ENCODE measurements around the gene ITPR1.

ITPR1 gene

GRCh38 chr3:4525560-4526223, 32.5 kb downstream of the ITPR1 start:
- no peak overlapping the region for H3K4me3 ChIP-seq
- H3K9me3 ChIP-seq, result no peaks in the 10 kb centered on the region
- no peaks in the 10 kb centered on the region; the same call in none of the 2 replicates for H3K4me1 ChIP-seq
- H3K27me3 ChIP-seq (ENCODE audit: low read depth), result no peaks in the 10 kb centered on the region
- H3K36me3 ChIP-seq (replicated peaks), result no peaks in the 10 kb centered on the region
- in situ Hi-C loops (cut with MboI; ENCODE audit: low sequenced_read_pairs), result no loop called here
- no peak for DNase-seq (ENCODE audit: low spot score in 2 of 2)

DNA sequence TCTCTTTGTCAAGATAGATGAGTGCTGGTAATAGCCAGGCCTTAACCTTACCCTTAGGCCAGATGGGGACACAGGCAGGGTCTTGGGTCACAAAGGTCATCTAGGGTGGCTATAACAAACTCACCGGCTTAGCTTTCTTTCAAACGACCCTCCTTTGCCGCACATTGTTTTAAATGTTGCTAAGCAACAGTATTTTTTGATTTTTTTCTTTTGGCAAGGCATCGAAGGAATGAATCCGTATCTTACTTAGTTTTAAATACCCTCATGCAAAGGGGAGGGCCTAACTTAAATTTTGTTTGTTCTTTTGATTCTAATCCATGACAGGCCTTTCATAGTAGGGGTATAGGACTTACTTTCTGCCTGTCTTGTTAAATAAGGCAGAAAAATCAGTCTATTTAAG, 35.2 kb downstream of the ITPR1 start:
- no peaks in the 10 kb centered on the region for H3K27me3 ChIP-seq (ENCODE audit: low read depth)
- no peaks in the 10 kb centered on the region for H3K9me3 ChIP-seq
- H3K4me1 ChIP-seq, result no peaks in the 10 kb centered on the region; the same call in none of the 2 replicates
- in situ Hi-C loops (cut with MboI; ENCODE audit: low sequenced_read_pairs), result no loop called here
- H3K4me3 ChIP-seq, result no peak overlapping the region
- no peaks in the 10 kb centered on the region for H3K36me3 ChIP-seq (replicated peaks)
- no peak for DNase-seq (ENCODE audit: low spot score in 2 of 2)

- in situ Hi-C loops (cut with MboI; ENCODE audit: low sequenced_read_pairs), result no loop called here
- no peak overlapping the region for H3K4me3 ChIP-seq
- H3K36me3 ChIP-seq (replicated peaks), result no peaks in the 10 kb centered on the region
- DNase-seq (ENCODE audit: low spot score in 2 of 2), result no peak
- H3K4me1 ChIP-seq, result no peaks in the 10 kb centered on the region; the same call in none of the 2 replicates
- no peaks in the 10 kb centered on the region for H3K27me3 ChIP-seq (ENCODE audit: low read depth)
- no peaks in the 10 kb centered on the region for H3K9me3 ChIP-seq
Observed at GRCh38 chr3:4528819-4529600, 35.9 kb downstream of the ITPR1 start.

- Histone ChIP-seq H3K9me3 (no peaks in the 10 kb centered on the region), H3K36me3 (replicated peaks) (no peaks in the 10 kb centered on the region), H3K4me3 (no peak overlapping the region), H3K27me3 (ENCODE audit: low read depth) (no peaks in the 10 kb centered on the region), H3K4me1 (no peaks in the 10 kb centered on the region; the same call in none of the 2 replicates)
- no peak for DNase-seq (ENCODE audit: low spot score in 2 of 2)
- in situ Hi-C loops (cut with MboI; ENCODE audit: low sequenced_read_pairs), result no loop called here
Observed at GRCh38 chr3:4529876-4530588, 36.9 kb downstream of the ITPR1 start.

DNA sequence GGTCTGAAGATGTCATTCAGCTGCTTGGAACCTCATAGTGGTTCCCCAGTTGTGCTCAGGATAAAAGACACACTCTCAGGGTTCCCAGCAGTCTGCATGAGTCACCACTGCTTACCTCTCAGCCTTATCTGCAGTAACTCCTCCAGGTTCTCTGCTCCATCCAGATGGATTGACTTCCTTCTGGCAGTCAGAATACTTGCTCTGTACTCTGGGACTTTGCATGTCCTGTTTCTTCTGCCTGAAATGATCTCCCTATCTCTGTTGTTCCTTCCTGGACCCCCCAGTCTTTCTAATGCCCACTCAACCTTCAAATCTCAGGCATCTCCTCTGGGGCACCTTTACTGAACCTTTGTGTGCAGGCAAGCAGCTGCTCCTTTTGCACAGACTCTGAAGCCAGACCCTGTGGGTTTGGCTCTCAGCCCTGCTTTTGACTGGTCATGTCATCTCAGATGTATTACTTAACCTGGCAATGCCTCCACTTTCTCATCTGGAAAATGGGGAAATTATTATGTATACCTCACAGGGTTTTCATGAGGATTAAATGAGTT, 38.4 kb downstream of the ITPR1 start:
- in situ Hi-C loops (cut with MboI; ENCODE audit: low sequenced_read_pairs), result no loop called here
- H3K27me3 ChIP-seq (ENCODE audit: low read depth), result no peaks in the 10 kb centered on the region
- H3K9me3 ChIP-seq, result no peaks in the 10 kb centered on the region
- no peaks in the 10 kb centered on the region for H3K36me3 ChIP-seq (replicated peaks)
- no peak overlapping the region for H3K4me3 ChIP-seq
- H3K4me1 ChIP-seq, result no peaks in the 10 kb centered on the region; the same call in none of the 2 replicates
- no peak for DNase-seq (ENCODE audit: low spot score in 2 of 2)

GRCh38 chr3:4532535-4533112, 39.5 kb downstream of the ITPR1 start:
- Histone ChIP-seq H3K9me3 (no peaks in the 10 kb centered on the region), H3K27me3 (ENCODE audit: low read depth) (no peaks in the 10 kb centered on the region), H3K4me3 (no peak overlapping the region), H3K4me1 (no peaks in the 10 kb centered on the region; the same call in none of the 2 replicates), H3K36me3 (replicated peaks) (no peaks in the 10 kb centered on the region)
- in situ Hi-C loops (cut with MboI; ENCODE audit: low sequenced_read_pairs), result no loop called here
- DNase-seq (ENCODE audit: low spot score in 2 of 2), result no peak

- no peak for DNase-seq (ENCODE audit: low spot score in 2 of 2)
- in situ Hi-C loops (cut with MboI; ENCODE audit: low sequenced_read_pairs), result no loop called here
- H3K27me3 ChIP-seq (ENCODE audit: low read depth), result no peaks in the 10 kb centered on the region
- no peaks in the 10 kb centered on the region for H3K4me1 ChIP-seq
- H3K36me3 ChIP-seq (replicated peaks), result no peaks in the 10 kb centered on the region
- H3K9me3 ChIP-seq, result no peaks in the 10 kb centered on the region
- no peak overlapping the region for H3K4me3 ChIP-seq
Observed at GRCh38 chr3:4533489-4534443, 40.6 kb downstream of the ITPR1 start.

DNA sequence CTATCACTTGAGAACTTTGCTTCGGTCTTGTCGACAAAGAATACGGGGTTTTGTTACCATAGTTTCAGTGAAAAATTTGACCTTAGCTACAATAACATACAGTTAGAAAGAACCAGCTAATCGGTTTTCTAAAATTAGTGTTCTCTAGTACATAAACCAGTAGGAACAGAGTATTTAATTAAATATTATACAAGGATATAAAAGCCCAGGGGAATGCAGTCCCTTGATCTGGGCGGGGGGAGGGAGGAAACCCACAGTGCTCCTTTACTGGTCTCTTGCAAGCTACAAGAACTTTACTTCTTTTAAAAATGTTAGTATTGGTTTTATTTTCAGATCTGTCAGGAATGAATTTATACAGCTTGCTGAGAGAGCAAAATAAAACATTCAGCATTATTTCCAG, 41.8 kb downstream of the ITPR1 start:
- Histone ChIP-seq H3K36me3 (replicated peaks) (no peaks in the 10 kb centered on the region), H3K4me1 (no peaks in the 10 kb centered on the region), H3K27me3 (ENCODE audit: low read depth) (no peaks in the 10 kb centered on the region), H3K4me3 (no peak overlapping the region), H3K9me3 (no peaks in the 10 kb centered on the region)
- in situ Hi-C loops (cut with MboI; ENCODE audit: low sequenced_read_pairs), result no loop called here
- no peak for DNase-seq (ENCODE audit: low spot score in 2 of 2)

DNA sequence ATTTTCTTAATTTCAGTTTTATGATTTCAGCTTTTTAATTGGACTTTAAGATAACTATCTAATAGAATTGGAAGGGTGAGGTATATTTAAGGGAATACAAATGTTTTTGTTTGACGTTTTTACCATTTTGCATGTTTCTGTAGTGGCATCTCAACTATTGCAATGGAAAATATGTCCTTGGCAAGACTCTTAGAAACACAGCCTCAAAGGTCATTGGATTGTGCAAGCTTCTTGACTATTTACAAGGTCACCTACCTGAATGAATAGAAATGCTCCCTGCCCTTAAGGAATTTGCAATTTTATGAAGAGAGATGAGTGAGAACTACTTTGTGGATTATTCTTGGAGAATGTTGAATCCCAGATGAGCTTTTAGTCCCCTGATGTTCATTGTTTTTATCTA, 43.1 kb downstream of the ITPR1 start:
- H3K27me3 ChIP-seq (ENCODE audit: low read depth), result no peaks in the 10 kb centered on the region
- H3K4me3 ChIP-seq, result no peak overlapping the region
- no peaks in the 10 kb centered on the region for H3K9me3 ChIP-seq
- no peak for DNase-seq (ENCODE audit: low spot score in 2 of 2)
- no peaks in the 10 kb centered on the region for H3K36me3 ChIP-seq (replicated peaks)
- no peaks in the 10 kb centered on the region for H3K4me1 ChIP-seq
- in situ Hi-C loops (cut with MboI; ENCODE audit: low sequenced_read_pairs), result no loop called here

GRCh38 chr3:4540267-4540666, 47.1 kb downstream of the ITPR1 start:
- H3K9me3 ChIP-seq, result no peaks in the 10 kb centered on the region
- no peak overlapping the region for H3K4me3 ChIP-seq
- DNase-seq (ENCODE audit: low spot score in 2 of 2), result no peak
- H3K4me1 ChIP-seq, result no peaks in the 10 kb centered on the region
- H3K36me3 ChIP-seq (replicated peaks), result no peaks in the 10 kb centered on the region
- in situ Hi-C loops (cut with MboI; ENCODE audit: low sequenced_read_pairs), result no loop called here
- H3K27me3 ChIP-seq (ENCODE audit: low read depth), result no peaks in the 10 kb centered on the region

DNA sequence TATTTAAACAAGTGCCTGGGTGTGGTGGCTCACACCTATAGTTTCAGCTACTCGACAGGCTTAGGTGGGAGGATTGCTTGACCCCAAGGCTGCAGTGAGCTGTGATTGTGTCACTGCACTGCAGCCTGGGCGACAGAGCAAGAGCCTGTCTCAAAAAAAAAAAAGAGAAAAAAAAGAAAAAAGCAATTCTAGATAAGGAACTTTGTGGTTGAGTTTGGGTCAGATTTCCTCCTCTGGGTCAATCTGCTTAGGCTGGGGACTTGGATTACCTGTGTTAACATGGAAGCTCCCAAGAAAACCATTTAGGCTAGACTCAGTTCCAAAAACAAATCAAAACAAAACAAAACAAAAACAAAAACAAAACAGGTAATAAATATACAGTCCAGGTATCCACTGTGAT, 50.0 kb downstream of the ITPR1 start:
- no peak for DNase-seq (ENCODE audit: low spot score in 2 of 2)
- no peaks in the 10 kb centered on the region for H3K4me1 ChIP-seq
- no peaks in the 10 kb centered on the region for H3K9me3 ChIP-seq
- H3K36me3 ChIP-seq (replicated peaks), result no peaks in the 10 kb centered on the region
- in situ Hi-C loops (cut with MboI; ENCODE audit: low sequenced_read_pairs), result no loop called here
- H3K27me3 ChIP-seq (ENCODE audit: low read depth), result no peaks in the 10 kb centered on the region
- H3K4me3 ChIP-seq, result no peak overlapping the region

- Histone ChIP-seq H3K4me1 (no peaks in the 10 kb centered on the region), H3K36me3 (replicated peaks) (no peaks in the 10 kb centered on the region), H3K27me3 (ENCODE audit: low read depth) (no peaks in the 10 kb centered on the region), H3K4me3 (no peak overlapping the region), H3K9me3 (no peaks in the 10 kb centered on the region)
- no peak for DNase-seq (ENCODE audit: low spot score in 2 of 2)
- in situ Hi-C loops (cut with MboI; ENCODE audit: low sequenced_read_pairs), result no loop called here
Observed at GRCh38 chr3:4546346-4547178, 53.4 kb downstream of the ITPR1 start.
